ENCODE measurements around the gene YIPF4.
"Not testable (repeated sequence)": the region's sequence is repeated elsewhere in the genome, so short reads cannot be mapped to it uniquely, and the experiment has no call there.

Gene YIPF4

DNA sequence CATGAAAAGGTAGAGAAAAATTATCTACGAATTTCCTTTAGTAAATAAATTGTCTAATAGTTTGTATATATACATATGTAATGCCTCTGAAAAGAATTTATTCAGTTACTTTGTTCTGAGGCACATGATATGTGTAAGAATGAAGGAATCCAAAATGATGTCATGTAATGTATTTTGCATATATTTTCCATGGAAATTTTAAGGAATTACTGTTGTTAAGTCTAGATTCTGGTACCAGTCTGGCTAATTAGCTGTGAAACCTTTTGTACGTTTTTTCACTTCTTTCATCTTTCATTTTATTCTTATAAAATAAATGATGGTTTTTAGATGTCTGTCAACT is 12.3 kb downstream of the YIPF4 start:
- DNase-seq: no peak

DNA sequence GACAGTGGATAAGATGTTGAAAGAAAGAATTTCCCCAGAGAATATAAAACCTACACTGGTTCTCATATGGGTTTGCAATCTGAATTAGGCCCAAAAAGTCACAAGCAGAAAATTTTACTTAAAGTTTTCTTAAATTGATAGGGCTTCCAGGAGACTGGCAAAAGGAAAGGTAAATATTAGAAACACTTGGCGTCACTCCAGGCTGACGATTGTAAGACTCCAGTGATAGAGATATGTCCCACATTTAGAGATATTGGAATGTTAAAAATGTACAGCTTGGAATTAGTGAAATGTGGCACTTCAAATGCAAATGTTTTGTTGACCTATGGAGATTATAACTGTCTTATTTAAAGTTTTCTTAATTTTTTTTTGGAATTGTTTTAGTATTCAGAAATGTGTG is 14.0 kb downstream of the YIPF4 start:
- DNase-seq: no peak

DNA sequence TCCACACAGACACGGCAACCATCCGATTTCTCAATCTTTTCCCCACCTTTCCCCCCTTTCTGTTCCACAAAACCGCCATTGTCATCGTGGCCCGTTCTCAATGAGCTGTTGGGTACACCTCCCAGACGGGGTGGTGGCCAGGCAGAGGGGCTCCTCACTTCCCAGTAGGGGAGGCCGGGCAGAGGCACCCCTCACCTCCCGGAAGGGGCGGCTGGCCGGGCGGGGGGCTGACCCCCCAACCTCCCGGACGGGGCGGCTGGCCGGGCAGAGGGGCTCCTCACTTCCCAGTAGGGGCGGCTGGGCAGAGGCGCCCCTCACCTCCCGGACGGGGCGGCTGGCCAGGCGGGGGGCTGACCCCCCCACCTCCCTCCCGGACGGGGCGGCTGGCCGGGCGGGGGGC is 15.8 kb downstream of the YIPF4 start:
- not testable (repeated sequence) for DNase-seq

- DNase-seq: not testable (repeated sequence)
Measured at GRCh38 chr2:32293966-32294562, 16.4 kb downstream of the YIPF4 start.

- DNase-seq: no peak
Measured at GRCh38 chr2:32310577-32310976, 32.9 kb downstream of the YIPF4 start.

GRCh38 chr2:32314886-32315285 is 37.2 kb downstream of the YIPF4 start:
- DNase-seq: no peak

DNA sequence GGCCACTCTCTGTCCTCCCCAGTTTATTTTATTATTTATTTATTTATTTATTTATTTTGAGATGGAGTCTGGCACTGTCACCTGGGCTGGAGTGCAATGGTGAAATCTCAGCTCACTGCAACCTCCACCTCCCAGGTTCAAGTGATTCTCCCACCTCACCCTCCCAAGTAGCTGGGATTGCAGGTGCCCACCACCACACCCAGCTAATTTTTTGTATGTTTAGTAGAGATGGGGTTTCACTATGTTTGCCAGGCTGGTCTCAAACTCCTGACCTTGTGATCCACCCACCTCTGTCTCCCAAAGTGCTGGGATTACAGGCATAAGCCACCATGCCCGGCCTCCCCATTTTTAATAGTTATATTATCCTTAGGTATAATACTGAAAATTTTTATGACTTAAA is 51.0 kb downstream of the YIPF4 start:
- not testable (repeated sequence) for DNase-seq

DNA sequence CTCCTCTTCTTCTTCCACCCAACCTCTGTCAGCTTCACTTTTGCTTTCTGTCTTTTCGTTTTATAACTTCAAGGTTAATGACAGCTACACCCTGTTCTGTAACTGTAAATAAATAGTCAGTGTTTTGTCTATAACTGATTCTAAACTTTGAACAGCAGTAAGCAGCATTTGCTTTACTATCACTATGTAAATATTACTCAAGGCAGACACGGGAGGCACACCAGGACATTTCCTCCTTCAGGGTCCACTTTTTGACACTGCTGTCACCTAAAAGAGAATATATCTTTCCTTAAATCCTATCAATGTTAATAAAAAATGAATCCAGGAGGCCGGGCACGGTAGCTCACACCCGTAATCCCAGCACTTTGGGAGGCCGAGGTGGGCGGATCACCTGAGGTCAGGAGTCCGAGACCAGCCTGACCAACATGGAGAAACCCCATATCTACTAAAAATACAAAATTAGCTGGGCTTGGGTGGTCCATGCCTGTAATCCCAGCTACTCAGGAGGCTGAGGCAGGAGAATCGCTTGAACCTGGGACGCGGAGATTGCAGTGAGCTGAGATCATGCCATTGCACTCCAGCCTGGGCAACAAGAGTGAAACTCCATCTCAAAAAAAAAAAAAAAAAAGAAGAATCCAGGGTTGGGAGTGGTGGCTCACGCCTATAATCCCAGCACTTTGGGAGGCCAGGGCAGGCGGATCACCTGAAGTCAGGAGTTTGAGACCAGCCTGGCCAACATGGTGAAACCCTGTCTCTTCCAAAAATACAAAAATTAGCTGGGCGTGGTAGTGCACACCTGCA is 51.7 kb downstream of the YIPF4 start:
- DNase-seq: not testable (repeated sequence)

DNA sequence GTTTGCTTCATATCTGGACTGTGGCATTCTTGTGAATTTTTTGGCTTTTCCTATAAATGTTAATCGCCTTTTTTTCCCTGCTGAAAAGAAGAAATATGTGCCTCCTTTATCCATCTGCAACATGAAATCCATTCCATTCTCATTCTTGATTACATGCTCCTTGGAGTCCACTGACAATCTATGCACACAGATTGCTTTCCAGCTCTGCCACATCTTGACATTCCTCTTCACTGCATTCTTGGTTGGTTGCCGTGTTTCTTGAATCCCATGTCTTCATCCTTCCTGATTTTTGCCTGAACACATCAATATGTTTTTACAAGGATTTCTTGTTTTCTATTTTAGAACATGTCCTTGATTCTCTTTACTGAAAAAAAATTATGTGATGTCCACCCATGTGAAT is 52.4 kb downstream of the YIPF4 start:
- no peak for DNase-seq

DNA sequence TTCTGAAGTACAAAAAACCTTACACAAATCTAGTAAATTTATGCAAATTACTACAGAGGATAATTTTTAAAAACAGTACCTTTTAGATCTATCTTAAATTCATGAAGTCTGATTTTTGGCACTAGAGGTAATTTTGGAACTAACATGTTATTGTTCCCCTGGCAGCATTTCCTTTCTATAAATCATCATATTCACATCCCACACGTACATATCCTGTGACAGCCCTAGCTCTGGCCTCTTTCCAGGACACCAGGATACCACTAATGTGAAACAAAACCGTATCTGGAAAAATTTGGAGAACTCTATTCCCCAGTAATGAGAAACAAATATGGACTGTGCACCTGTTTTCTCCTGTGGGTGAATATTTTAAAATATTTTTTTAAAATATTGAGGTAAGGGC is 65.1 kb downstream of the YIPF4 start:
- DNase-seq: no peak

DNA sequence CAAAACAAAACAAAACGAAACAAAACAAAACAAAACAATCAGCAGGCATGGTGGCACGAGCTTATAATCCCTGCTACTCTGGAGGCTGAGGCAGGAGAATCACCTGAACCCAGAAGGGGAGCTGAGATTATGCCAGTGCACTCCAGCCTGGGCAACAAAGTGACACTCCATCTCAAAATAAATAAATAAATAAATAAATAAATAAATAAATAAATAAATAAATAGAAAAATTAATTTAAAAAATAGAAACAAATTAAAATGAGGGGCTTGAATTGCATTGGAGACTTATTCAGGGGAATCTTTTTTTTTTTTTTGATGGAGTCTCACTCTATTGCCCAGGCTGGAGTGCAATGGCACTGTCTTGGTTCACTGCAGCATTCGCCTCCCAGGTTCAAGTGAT is 73.1 kb downstream of the YIPF4 start:
- not testable (repeated sequence) for DNase-seq

- no peak for DNase-seq
Measured at GRCh38 chr2:32355976-32356680, 78.4 kb downstream of the YIPF4 start.

DNA sequence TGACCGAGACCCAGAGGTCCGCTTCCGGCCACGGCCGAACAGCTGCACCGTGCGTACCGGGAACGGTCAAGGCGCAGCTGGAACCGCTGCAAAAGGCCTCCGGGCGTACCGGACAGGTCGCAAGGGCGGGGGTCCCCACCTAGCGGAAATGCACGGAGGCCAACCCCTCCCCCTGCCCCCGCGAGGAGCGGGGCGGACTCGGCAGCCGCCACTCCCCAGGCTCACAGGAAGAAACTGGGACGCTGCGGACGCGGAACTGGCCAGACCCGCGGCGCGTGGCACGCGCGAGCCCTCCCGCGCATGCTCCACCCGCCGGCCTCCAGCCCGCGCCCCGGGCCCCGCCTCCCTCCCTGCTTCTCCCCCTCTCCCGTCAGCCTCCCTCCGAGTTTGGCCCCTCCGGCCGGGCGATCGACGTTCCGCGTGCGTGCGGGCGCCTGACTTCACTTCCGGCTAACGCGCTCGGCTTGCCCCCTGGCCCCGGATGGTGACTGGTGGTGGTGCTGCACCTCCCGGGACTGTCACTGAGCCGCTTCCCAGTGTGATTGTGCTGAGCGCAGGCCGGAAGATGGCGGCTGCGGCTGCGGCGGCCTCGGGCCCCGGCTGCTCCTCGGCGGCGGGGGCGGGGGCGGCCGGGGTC is 79.1 kb downstream of the YIPF4 start, which contains the start of gene BIRC6:
Gene BIRC6, plus strand, starts transcription at position 343 of the 637 bp plus-strand sequence. Its CDS starts 139 bp downstream, at position 482.
- DNase-seq: peak; percentile 92

GRCh38 chr2:32357318-32358110 is 79.8 kb downstream of the YIPF4 start:
- no peak for DNase-seq

DNA sequence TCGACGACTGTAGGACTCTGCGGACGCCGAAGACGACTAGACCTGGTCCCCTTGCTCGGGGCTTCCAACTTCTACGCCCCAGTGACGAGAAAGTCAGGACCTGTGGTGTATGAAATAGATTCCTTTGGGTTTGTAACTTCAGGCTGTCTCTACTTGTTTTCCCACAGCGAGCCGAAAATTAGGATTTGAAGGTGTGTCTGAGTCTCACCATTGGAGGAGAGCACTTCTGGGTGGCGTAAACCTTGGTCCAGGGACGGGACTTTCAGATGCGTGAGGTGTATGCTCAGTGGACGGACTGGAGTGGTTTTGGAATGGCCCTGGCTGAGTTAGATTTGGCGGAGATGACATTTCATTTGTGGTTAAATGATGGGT is 80.4 kb downstream of the YIPF4 start:
- DNase-seq: no peak

DNA sequence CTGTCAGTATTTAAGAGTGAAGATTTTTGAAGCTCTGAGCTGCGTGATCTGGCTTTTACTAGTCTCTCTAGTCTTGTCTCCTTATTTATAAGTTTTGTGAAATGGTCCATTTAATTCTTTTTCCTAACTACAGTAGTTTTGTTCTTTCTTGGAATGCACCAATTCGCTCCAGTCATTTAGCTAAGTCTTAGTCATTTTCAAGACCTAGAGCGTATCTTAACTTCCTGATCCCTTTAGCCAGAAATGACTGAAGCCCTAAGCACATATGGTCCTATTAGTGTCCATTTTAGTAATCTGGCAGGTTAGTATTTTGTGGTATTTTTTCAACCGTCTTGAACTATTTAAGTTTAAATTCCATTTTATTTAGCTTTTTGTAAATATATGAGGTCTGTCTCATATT is 82.7 kb downstream of the YIPF4 start:
- no peak for DNase-seq

GRCh38 chr2:32362997-32363396 is 85.3 kb downstream of the YIPF4 start:
- not testable (repeated sequence) for DNase-seq

- no peak for DNase-seq
Measured at GRCh38 chr2:32363597-32363996, 85.9 kb downstream of the YIPF4 start.

DNA sequence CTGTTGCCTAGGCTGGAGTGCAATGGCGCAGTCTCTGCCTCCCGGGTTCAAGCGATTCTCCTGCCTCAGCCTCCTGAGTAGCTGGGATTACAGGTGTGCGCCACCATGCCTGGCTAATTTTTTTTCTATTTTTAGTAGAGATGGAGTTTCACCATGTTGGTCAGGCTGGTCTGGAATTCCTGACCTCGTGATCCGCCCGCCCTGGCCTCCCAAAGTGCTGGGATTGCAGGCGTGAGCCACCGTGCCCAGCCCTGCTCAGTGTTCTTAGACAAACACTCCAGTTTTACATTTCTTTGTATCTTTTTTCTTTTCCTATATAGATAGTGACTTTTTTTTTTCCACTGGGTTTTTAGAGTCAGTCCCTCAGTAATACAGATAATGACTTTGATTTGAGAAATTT is 86.6 kb downstream of the YIPF4 start:
- not testable (repeated sequence) for DNase-seq

DNA sequence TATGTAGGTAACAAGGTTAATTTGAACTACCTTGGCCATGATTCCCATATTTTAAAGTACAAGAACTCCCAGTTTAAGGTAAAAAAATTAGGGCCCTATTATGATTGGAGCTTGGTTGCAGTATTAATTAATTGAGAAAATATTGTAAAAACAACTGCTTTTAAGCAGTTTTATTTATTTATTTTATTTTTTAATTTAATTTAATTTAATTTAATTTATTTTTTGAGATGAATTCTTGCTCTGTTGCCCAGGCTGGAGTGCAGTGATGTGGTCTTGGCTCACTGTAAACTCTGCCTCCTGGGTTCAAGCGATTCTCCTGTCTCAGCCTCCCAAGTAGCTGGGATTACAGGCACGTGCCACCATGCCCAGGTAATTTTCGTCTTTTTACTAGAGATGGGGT is 88.0 kb downstream of the YIPF4 start:
- not testable (repeated sequence) for DNase-seq

Data from activated effector memory CD4-positive, alpha-beta T cell treated with Interleukin-2 at 50 U/mL for 16 hours (primary cell).